HL-60 (cell line): ENCODE data around the gene SLC16A9.

ENCODE experiments used
- CTCF ChIP-seq: IDR thresholded peaks from one replicate; pipeline ENCODE4 v1.5.1; 2011; ENCODE audit warnings: low read length, control low read depth, inconsistent platforms; ENCODE audit not compliant: insufficient read depth
- GABPA ChIP-seq: IDR thresholded peaks from 2 replicates; pipeline ENCODE4 v1.6.1; 2012; ENCODE audit warnings: low read depth
- POLR2AphosphoS5 ChIP-seq: IDR thresholded peaks from 2 replicates; pipeline ENCODE4 v1.6.1; 2012; ENCODE audit warnings: low read depth

- no peak for TF ChIP-seq CTCF
- no peak for TF ChIP-seq POLR2AphosphoS5
- no peak for TF ChIP-seq GABPA
Measured at GRCh38 chr10:59651902-59652301, 57.7 kb downstream of the SLC16A9 start.
